Mesothelial cell of epicardium (in vitro differentiated cells): Measurements from ENCODE around the gene CGREF1. TPM values are rescaled to one million over a fixed set of nuclear protein-coding genes. Genes with fewer than 3 reads are reported as not detected.

ENCODE experiments used
- DNase-seq, 2 experiments: peaks; one replicate each; pipeline ENCODE4 v3.0.0; 2021; ENCODE audit warnings: low spot score in 2 of 2; ENCODE audit not compliant: unreplicated experiment in 2 of 2
- H3K27ac Mint-ChIP-seq: 2 replicates; pipeline ENCODE4 v1.8.0; 2021; ENCODE audit warnings: mixed read lengths
- H3K27me3 Mint-ChIP-seq: 2 replicates; pipeline ENCODE4 v1.8.0; 2021; ENCODE audit warnings: low read depth, mixed read lengths
- H3K36me3 Mint-ChIP-seq: 2 replicates; pipeline ENCODE4 v1.8.0; 2021; ENCODE audit warnings: mixed read lengths
- H3K4me1 Mint-ChIP-seq: 2 replicates; pipeline ENCODE4 v1.8.0; 2021; ENCODE audit warnings: mixed read lengths
- H3K4me3 Mint-ChIP-seq: 2 replicates; pipeline ENCODE4 v1.8.0; 2021; ENCODE audit warnings: mild to moderate bottlenecking, moderate library complexity, mixed read lengths
- H3K9me3 Mint-ChIP-seq: 2 replicates; pipeline ENCODE4 v1.8.0; 2021; ENCODE audit warnings: mixed read lengths
- CTCF ChIP-seq: fragments of 200-600 bp; sonication (generic); IDR thresholded peaks from one replicate; pipeline ENCODE4 v1.5.0; 2021; ENCODE audit warnings: antibody characterized with exemption; ENCODE audit not compliant: unreplicated experiment
- total RNA-seq: library from RNA; stranded (reverse); gene quantifications from 3 replicates; pipeline ENCODE4 v1.2.1, GENCODE V29; 2021

Gene CGREF1
- total RNA-seq, 1 donor from 2014 or later: 1.5 TPM

- Mint-ChIP-seq H3K9me3 (no peaks in the 10 kb centered on the region), H3K4me3 (peak within 1 kb of the TSS; percentile 96), H3K27me3 (peaks cover 6% of the 10 kb centered on the region), H3K4me1 (peaks cover 12% of the 10 kb centered on the region), H3K36me3 (peaks cover 13% of the 10 kb centered on the region), H3K27ac (peak within 1 kb of the TSS; percentile 99)
- TF ChIP-seq CTCF: no peak
- peak; percentile 88 to 95 for DNase-seq
Observed at GRCh38 chr2:27050996-27051901, 67.7 kb downstream of the CGREF1 start, which contains the start of gene AGBL5. AGBL5 (plus strand) TSS chr2:27051668; CDS start chr2:27052959, 1,291 bp downstream.

Other genes starting within 250 kb of the CGREF1 start
- gene MAPRE3, start 148.5 kb downstream of the CGREF1 start, total RNA-seq: 14.8 to 17.1 TPM (median 16.0 TPM) in 3 replicates
- 86.8 to 88.8 TPM (median 88.6 TPM) in 3 replicates for gene TMEM214, start 86.2 kb downstream of the CGREF1 start, total RNA-seq
- 40.5 to 45.0 TPM (median 43.2 TPM) in 3 replicates for gene AGBL5, start 67.5 kb downstream of the CGREF1 start, total RNA-seq
- 254 to 263 TPM (median 257 TPM) in 3 replicates for gene OST4, start 47.5 kb downstream of the CGREF1 start, total RNA-seq
- 170 to 179 TPM (median 172 TPM) in 3 replicates for gene EMILIN1, start 40.5 kb downstream of the CGREF1 start, total RNA-seq
- gene KHK, start 32.4 kb downstream of the CGREF1 start, total RNA-seq: 3.3 to 4.1 TPM (median 3.6 TPM) in 3 replicates
- gene ABHD1, start 4.7 kb upstream of the CGREF1 start, total RNA-seq: 0.95 to 1.5 TPM (median 0.99 TPM) in 3 replicates
- 38.9 to 42.5 TPM (median 41.6 TPM) in 3 replicates for gene PREB, start 15.5 kb upstream of the CGREF1 start, total RNA-seq
- not detected in 3 replicates for gene PRR30, start 20.3 kb upstream of the CGREF1 start, total RNA-seq
- 0.04 TPM in 1 of 3 replicates, not detected in the others for gene TCF23, start 29.9 kb upstream of the CGREF1 start, total RNA-seq
- gene ATRAID, start 92.9 kb upstream of the CGREF1 start, total RNA-seq: 106 to 112 TPM (median 108 TPM) in 3 replicates
- 67.9 to 73.2 TPM (median 70.4 TPM) in 3 replicates for gene SLC5A6, start 93.1 kb upstream of the CGREF1 start, total RNA-seq
- gene CAD, start 98.2 kb upstream of the CGREF1 start, total RNA-seq: 74.4 to 82.5 TPM (median 80.5 TPM) in 3 replicates
- 2.3 to 3.4 TPM (median 3.1 TPM) in 3 replicates for gene SLC30A3, start 143.9 kb upstream of the CGREF1 start, total RNA-seq
- gene DNAJC5G, start 156.3 kb upstream of the CGREF1 start, total RNA-seq: 0.18 to 0.27 TPM in 2 of 3 replicates, not detected in the other
- 0.18 to 0.47 TPM (median 0.18 TPM) in 3 replicates for gene TRIM54, start 163.3 kb upstream of the CGREF1 start, total RNA-seq
- 3.1 to 5.1 TPM (median 4.4 TPM) in 3 replicates for gene UCN, start 189.3 kb upstream of the CGREF1 start, total RNA-seq
- gene MPV17, start 204.0 kb upstream of the CGREF1 start, total RNA-seq: 65.8 to 70.0 TPM (median 68.3 TPM) in 3 replicates
- gene GTF3C2, start 237.6 kb upstream of the CGREF1 start, total RNA-seq: 87.5 to 90.1 TPM (median 89.3 TPM) in 3 replicates